ENCODE data around the gene WDCP.

The WDCP gene

DNA sequence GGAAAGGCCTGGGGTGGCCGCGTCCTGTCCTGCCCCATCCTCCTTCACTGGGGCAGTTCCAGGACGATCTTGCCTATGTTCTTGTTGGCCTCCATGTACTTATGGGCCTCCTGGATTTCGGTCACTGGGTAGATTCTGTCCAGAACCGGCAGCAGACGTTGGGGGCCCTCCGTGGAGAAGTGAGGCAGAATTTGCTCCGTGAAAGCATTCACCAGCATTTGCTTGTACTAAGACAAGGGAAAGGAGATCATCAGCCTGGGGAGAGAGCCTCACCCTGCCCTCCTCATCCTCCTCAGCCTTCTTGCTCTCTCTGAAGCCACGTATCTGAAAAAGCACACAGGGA, 30.3 kb upstream of the WDCP start:
- peaks cover 3 to 28% of the 10 kb centered on the region in 2 donors for H3K36me3 Mint-ChIP-seq
- no peaks in the 10 kb centered on the region for H3K9me3 Mint-ChIP-seq
- peaks cover 14 to 23% of the 10 kb centered on the region in 2 donors for H3K4me1 Mint-ChIP-seq
- ATAC-seq (replicated peaks) (no peak), DNase-seq (no peak)
- peak overlapping the region; percentile 93 to 98 for H3K4me3 Mint-ChIP-seq
- peak overlapping the region; percentile 97 for H3K27ac Mint-ChIP-seq
- no peaks in the 10 kb centered on the region for H3K27me3 Mint-ChIP-seq

DNA sequence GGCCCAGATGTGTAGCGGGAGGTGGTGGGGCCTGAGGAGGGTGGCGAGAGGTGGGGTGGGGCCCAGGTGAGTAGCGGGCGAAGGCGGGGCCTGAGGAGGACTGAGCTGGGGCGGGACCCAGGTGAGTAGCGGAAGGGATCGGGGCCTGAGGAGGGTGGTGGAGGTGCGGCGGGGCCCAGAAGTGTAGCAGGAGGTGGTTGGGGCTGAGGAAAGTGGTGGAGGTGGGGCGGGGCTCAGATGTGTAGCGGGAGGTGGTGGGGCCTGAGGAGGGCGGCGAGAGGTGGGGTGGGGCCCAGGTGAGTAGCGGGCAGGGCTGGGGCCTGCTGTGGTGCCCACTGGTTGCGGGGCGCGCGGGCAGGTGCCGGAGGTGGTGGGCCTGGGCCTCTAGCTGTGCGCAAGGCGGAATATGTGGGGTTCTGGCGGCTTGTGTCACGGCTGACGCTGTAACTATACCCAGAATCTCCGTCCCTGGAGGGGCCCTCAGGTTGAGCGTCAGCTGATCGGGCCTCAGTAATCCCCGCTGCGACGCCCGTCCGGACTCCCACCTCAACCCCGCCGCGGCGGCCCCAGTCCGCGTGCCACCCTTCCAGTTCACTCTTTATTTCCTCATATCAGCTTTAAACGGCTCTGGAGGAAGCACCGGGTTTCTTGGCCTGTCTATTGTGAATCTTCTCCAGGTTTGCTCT, 29.8 kb upstream of the WDCP start:
- ATAC-seq (replicated peaks), result peak; percentile 20 to 24
- peaks cover 14 to 23% of the 10 kb centered on the region in 2 donors for H3K4me1 Mint-ChIP-seq

DNA sequence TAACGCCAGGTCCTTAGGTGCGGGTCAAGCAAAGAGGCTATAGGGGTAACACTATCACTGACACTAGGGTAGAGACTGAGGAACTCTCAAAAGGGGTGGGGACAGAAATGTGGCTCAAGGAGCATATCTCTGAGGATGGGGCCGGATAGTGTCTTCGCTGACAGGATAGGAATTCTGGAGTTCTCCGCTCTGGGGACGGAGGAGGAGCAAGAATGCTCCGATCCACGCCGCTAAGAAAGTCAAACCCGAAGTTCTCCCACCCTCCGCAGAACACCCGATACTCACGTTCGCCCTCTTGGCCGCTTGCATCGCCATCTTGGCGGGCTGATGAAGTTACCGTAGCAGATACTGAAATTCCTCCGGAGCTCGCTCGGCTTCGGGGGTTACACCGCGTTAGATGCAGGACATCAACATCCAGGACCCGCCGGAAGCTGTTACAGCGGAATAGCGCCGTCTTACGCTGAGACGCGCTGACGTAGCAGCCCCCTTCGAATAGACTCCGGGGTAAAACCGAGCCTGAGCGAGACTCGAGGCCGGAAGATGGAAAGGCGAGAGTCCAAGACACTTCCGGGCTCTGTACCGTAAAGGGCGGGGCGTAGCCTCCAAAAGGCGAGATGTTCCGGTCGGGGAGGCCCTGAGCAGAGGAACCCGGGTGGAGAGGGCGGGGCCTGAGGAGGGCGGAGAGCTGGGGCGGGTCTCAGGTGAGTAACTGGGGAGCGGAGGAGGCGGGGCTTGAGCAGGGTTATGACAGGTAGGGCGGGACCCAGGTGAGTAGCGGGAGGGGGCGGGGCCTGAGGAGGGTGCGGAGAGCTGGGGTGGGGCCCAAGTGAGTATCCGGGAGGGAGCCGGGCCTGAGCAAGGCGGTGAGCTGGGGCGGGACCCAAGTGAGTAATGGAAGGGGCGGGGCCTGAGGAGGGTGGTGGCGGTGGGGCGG, 29.0 kb upstream of the WDCP start, which contains the start of gene SF3B6:
TSS of gene SF3B6 (minus strand) at position 412 of the 934 bp plus-strand sequence. CDS start at position 315, 97 bp downstream.
- H3K9me3 Mint-ChIP-seq, result no peaks in the 10 kb centered on the region
- H3K27me3 Mint-ChIP-seq, result no peaks in the 10 kb centered on the region
- H3K36me3 Mint-ChIP-seq, result peaks cover 1 to 19% of the 10 kb centered on the region in 2 donors
- peak; percentile 98 for DNase-seq
- peaks cover 17 to 30% of the 10 kb centered on the region in 2 donors for H3K4me1 Mint-ChIP-seq
- peak within 1 kb of the TSS; percentile 97 for H3K27ac Mint-ChIP-seq
- peak within 1 kb of the TSS; percentile 93 to 98 for H3K4me3 Mint-ChIP-seq
- peak; percentile 93 for ATAC-seq (replicated peaks)

More for the DNA sequence above, 29.8 kb upstream of the WDCP start:
- peaks cover 3 to 23% of the 10 kb centered on the region in 2 donors for H3K36me3 Mint-ChIP-seq
- peak overlapping the region; percentile 97 for H3K27ac Mint-ChIP-seq
- no peaks in the 10 kb centered on the region for H3K27me3 Mint-ChIP-seq
- no peak for DNase-seq
- peak overlapping the region; percentile 93 to 98 for H3K4me3 Mint-ChIP-seq
- H3K9me3 Mint-ChIP-seq, result no peaks in the 10 kb centered on the region

DNA sequence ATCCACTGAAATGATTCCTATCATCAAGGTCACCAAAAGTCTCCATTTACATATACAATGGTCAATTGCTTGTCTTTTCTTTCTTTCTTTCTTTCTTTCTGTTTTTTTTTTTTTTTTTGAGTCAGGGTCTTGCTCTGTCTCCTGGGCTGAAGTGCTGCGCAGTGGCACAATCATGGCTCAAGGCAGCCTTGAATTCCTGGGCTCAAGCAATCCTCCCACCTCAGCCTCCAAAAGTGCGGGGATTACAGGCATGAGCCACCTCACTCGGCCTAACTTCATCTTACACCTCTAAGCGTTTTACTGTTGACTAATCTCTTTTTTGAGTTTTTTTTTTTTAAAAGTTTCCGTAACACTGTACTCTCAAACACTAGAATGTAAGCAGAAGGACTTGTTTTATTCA, 28.1 kb upstream of the WDCP start:
- Mint-ChIP-seq H3K4me3 (peak overlapping the region; percentile 93 to 98), H3K36me3 (peaks cover 0 to 17% of the 10 kb centered on the region in 2 donors), H3K27ac (peak overlapping the region; percentile 97), H3K4me1 (peaks cover 17 to 30% of the 10 kb centered on the region in 2 donors), H3K27me3 (no peaks in the 10 kb centered on the region), H3K9me3 (no peaks in the 10 kb centered on the region)
- DNase-seq (no peak), ATAC-seq (replicated peaks) (no peak)

DNA sequence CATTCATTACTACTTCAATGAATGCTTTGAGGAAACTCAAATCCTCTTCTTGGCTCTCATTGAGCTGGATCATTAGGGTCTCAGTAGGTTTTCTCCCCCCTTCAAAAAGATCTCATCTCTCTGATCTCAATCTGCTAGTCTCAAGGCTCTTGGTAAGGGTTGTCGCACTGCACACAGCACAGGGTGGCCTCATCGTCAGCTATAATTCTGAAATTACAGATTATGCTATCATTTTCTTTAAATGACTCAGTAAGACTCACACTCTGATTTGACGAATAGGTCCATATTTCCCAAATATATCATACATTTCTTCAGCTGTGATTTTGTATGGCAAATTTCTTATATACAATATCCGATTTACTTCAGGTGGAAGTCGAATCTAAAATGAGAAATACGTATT, 26.6 kb upstream of the WDCP start:
- H3K4me3 Mint-ChIP-seq, result no peak overlapping the region

DNA sequence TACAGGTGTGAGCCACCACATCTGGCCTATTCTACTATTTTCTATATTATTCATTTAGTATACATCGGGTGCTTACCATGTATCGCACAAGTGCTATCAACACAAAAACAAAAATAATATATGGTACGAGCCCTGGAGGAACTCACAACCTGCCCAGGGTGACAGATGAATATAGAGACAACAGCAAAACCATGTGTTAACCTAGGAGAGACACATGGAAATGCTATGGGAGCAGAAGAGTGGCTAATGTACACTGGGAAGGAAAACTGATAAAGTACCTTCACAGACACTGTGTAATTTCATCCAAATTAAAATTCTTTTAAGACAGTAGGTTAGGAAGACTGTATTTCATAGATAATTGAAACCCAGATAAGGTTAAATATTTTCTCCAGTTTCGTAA, 25.1 kb upstream of the WDCP start:
- H3K36me3 Mint-ChIP-seq, result peaks cover 3 to 33% of the 10 kb centered on the region in 2 donors
- H3K4me3 Mint-ChIP-seq, result no peak overlapping the region
- H3K27ac Mint-ChIP-seq, result no peak overlapping the region

More for the DNA sequence above, 26.6 kb upstream of the WDCP start:
- Mint-ChIP-seq H3K36me3 (peaks cover 3 to 23% of the 10 kb centered on the region in 2 donors), H3K4me1 (peaks cover 17 to 37% of the 10 kb centered on the region in 2 donors), H3K27me3 (no peaks in the 10 kb centered on the region), H3K27ac (no peak overlapping the region), H3K9me3 (no peaks in the 10 kb centered on the region)
- no peak for ATAC-seq (replicated peaks)
- no peak for DNase-seq

DNA sequence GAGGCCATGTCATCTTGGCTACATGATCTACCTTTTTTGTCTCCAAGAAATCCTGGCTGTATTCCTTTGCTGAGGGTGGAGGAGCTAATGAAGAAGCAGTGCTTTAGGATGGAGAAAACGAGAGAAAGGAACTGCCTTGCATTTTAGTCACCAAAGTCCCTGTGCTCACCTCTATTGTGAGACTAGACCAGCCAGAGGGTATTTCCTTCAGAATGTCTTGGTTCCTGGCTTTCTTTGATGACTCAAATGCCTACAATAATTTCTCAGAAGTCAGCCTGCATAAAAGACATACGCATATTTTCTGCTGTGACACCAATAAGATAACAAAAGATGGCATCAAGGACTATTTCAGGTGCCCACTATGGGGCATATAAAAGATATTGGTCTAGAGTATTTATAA, 18.1 kb upstream of the WDCP start:
- no peaks in the 10 kb centered on the region for H3K27me3 Mint-ChIP-seq
- H3K9me3 Mint-ChIP-seq, result no peaks in the 10 kb centered on the region
- peaks cover 0 to 9% of the 10 kb centered on the region in 2 donors for H3K4me1 Mint-ChIP-seq
- peaks cover 5 to 23% of the 10 kb centered on the region in 2 donors for H3K36me3 Mint-ChIP-seq
- H3K27ac Mint-ChIP-seq, result no peak overlapping the region
- DNase-seq (no peak), ATAC-seq (replicated peaks) (peak in 1 of 2 donors; percentile 27)
- H3K4me3 Mint-ChIP-seq, result no peak overlapping the region

More for the DNA sequence above, 25.1 kb upstream of the WDCP start:
- H3K27me3 Mint-ChIP-seq, result no peaks in the 10 kb centered on the region
- H3K9me3 Mint-ChIP-seq, result no peaks in the 10 kb centered on the region
- no peak for DNase-seq
- ATAC-seq (replicated peaks), result no peak
- peaks cover 13 to 32% of the 10 kb centered on the region in 2 donors for H3K4me1 Mint-ChIP-seq

DNA sequence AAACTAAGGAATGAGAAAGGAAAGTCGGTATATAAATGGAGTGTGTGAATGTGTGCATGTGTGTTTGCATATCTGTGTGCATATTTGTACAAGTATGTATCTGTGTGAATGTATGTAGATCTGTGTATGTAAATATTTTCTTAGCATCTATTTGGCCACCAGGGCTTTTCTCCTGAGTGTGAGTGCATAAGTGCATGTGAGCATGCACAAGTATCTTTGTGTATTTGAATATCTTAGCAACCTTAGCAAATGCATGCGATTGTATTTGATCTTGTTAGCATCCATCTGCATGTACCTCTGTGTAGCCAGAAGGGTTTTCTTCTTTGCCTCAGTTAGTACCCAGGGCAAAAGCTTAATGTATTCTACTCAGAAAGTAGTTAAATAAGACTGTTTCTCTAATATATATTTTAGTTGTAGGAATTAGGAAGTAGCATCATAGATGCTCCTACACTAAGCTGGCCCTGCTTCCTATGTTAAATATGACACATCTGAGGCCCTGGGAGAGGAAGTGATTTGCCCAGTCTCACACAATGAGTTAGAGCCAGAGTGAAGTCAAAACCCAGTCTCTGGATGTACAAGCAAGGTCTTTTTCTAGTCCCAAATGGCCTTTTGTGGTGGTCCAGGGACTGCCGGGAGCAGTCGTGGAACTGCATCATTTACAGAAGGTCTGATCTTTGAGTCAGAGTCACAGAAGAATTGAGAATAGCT, 11.5 kb upstream of the WDCP start:
- Mint-ChIP-seq H3K36me3 (no peaks in the 10 kb centered on the region), H3K27ac (peak overlapping the region; percentile 31), H3K9me3 (peaks cover 0 to 2% of the 10 kb centered on the region in 2 donors), H3K4me3 (no peak overlapping the region), H3K4me1 (peaks cover 0 to 3% of the 10 kb centered on the region in 2 donors), H3K27me3 (no peaks in the 10 kb centered on the region)
- DNase-seq (no peak), ATAC-seq (replicated peaks) (peak; percentile 46 to 75)

DNA sequence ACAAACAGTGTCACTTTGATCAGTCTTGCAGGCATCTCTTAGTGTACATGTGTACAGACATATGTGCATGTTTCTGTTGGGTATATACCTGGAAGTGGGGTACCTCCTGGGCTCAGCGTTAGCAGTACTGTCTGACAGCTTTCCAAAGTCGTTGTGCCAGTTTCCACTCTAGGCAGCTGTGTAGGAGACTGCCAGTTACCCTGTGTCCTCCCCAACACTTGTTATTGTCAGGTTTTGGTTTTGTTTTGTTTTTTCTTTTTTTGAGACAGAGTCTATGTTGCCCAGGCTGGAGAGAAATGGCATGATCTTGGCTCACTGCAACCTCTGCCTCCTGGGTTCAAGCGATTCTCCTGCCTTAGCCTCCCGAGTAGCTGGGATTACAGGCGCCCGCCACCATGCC, 8.6 kb upstream of the WDCP start:
- no peak for DNase-seq
- no peaks in the 10 kb centered on the region for H3K27me3 Mint-ChIP-seq
- H3K36me3 Mint-ChIP-seq, result no peaks in the 10 kb centered on the region
- H3K9me3 Mint-ChIP-seq, result peaks cover 0 to 2% of the 10 kb centered on the region in 2 donors
- no peak overlapping the region for H3K27ac Mint-ChIP-seq
- H3K4me1 Mint-ChIP-seq, result peaks cover 0 to 3% of the 10 kb centered on the region in 2 donors
- H3K4me3 Mint-ChIP-seq, result no peak overlapping the region
- no peak for ATAC-seq (replicated peaks)

DNA sequence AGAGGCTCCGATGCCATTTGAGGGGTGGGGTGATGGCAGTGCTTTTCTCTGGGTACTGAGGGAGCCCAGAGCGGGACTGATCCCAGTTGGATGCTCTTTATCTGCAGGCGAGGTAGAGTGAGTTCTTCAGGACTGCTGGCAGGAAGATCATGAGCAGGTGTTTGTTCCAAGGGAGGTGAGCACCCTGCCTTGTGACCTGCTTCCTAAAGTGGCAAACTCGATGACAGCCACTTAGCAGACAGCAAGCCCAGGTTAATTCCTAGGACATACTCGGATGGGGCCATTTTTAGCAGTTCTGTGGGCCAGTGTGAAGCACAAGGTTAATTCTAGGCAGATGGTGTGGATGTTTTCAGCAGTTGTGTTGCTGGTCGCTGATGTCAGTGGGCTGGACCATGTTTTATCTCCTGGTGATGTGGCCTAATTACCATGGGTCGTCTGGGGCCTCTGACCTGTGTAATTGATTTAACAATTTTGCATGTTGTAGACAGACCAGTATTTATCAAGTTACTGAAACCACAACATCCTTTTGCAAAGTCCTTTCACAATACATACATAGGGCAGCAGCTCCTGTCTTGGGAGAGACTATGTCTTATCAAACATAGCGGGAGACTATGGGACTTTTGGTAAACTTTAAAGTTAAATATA, 7.3 kb upstream of the WDCP start:
- peaks cover 0 to 3% of the 10 kb centered on the region in 2 donors for H3K4me1 Mint-ChIP-seq
- H3K36me3 Mint-ChIP-seq, result no peaks in the 10 kb centered on the region
- H3K4me3 Mint-ChIP-seq, result no peak overlapping the region
- no peaks in the 10 kb centered on the region for H3K27me3 Mint-ChIP-seq
- H3K27ac Mint-ChIP-seq, result no peak overlapping the region
- ATAC-seq (replicated peaks) (no peak), DNase-seq (no peak)
- peaks cover 0 to 2% of the 10 kb centered on the region in 2 donors for H3K9me3 Mint-ChIP-seq

DNA sequence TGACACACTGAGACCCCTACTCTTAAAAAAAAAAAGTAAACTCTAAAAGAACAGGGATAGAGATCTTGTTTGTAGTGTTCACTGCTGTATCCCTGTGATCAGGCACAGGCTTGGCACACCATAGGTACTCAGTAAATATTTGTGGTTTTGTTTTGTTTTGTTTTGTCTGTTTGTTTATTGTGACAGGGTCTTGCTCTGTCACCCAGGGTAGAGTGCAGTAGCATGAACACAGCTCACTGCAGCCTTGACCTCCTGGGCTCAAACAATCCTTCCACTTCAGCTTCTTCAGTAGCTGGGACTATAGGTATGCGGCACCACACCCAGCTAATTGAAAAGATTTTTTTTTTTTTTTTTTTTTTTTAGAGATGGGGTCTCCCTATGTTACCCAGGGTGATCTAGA, 5.8 kb upstream of the WDCP start:
- Mint-ChIP-seq H3K36me3 (no peaks in the 10 kb centered on the region), H3K4me1 (peaks cover 0 to 3% of the 10 kb centered on the region in 2 donors), H3K27me3 (no peaks in the 10 kb centered on the region), H3K4me3 (no peak overlapping the region), H3K9me3 (peaks cover 0 to 2% of the 10 kb centered on the region in 2 donors), H3K27ac (no peak overlapping the region)
- no peak for DNase-seq
- ATAC-seq (replicated peaks), result no peak

DNA sequence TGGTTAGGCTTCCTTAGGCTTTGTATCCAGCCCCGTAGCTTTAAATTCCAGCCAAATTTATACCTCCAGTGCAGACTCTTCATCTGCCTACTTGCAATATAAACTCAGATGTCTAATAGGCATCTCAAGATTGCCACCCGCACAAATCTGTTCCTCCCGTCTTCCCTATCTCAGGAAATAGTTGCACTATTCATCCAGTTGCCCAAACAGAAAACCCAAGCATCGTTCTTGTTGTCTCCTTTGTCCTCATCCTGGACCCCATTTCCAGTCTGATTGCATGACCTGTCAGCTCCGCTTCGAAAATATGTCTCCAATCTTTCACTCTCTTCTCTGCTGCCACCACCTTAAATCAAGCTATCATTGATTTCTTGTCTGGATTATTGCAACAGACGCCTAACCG, 4.6 kb upstream of the WDCP start:
- peaks cover 0 to 2% of the 10 kb centered on the region in 2 donors for H3K9me3 Mint-ChIP-seq
- H3K36me3 Mint-ChIP-seq, result peaks cover 0 to 3% of the 10 kb centered on the region in 2 donors
- no peak for DNase-seq
- H3K27me3 Mint-ChIP-seq, result no peaks in the 10 kb centered on the region
- H3K4me3 Mint-ChIP-seq, result no peak overlapping the region
- peaks cover 10 to 11% of the 10 kb centered on the region in 2 donors for H3K4me1 Mint-ChIP-seq
- no peak overlapping the region for H3K27ac Mint-ChIP-seq
- ATAC-seq (replicated peaks), result no peak

DNA sequence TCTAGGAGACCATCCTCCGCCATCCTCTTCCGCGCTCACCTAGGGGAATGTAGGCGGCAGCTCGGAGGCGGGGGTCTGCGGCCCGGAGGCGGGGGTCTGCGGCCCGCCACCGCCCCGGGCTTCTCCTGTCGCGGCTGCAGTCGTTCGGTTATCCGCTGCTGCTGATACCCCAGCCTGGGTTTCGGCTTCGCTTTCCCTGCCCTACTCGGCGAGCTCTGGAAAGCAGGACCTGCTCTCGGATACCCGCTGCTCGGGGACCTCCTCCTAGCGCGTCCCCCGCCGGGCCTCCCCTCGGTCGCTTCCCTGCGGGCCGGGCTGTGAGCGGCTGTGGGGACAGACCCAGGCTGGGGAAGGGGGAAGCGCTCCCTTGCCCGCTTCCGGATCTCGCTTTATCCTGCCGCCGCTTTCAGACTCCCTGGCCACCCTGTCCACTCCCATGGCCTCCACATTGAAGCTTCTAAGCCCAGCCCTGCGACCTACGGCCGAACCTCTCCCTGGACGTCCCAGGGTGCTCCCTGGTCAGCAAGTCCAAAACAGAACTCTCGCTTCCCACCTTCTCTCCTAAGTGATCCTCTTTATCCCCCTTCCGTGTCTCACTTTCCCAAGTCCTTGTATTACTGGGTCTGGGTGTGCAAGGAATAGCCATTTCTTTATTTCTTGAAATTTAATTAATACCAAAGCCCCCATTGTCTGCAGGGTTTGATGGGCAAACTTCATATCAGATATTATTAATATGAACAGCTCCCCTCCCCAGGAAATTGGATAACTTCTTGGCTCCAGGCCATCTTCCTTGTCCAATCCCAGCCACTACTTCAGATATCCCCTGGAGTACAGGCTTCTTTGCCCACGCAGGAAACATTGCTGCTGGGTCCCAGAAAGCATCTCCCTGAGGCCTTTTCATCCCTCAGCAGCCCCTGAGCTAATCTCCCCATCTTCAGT, 3.1 kb upstream of the WDCP start:
- Mint-ChIP-seq H3K9me3 (no peaks in the 10 kb centered on the region), H3K27me3 (no peaks in the 10 kb centered on the region), H3K4me3 (peak overlapping the region in 1 of 2 donors; percentile 79), H3K36me3 (peaks cover 0 to 3% of the 10 kb centered on the region in 2 donors), H3K27ac (no peak overlapping the region), H3K4me1 (peaks cover 13 to 21% of the 10 kb centered on the region in 2 donors)
- no peak for DNase-seq
- ATAC-seq (replicated peaks), result no peak

All from stimulated activated naive B cell treated with anti-CD40 and anti-IgM and Interleukin-4, amounts not matched to agents 10 μg/mL and 1 μg/mL and 100 μg/mL, for 72 hours (primary cell).